Esophagus muscularis mucosa (tissue), 4 donors: ENCODE measurements around the gene CLEC14A.

Experiments used
- EP300 ChIP-seq: sonication (generic); formaldehyde crosslinking; IDR thresholded peaks from one replicate; pipeline ENCODE4 v1.6.1; 2017; ENCODE audit warnings: antibody characterized with exemption
- POLR2A ChIP-seq: fragments of 450-650 bp; IDR thresholded peaks from one replicate; pipeline ENCODE4 v1.6.1; 2017; ENCODE audit warnings: antibody characterized with exemption, moderate library complexity, mild to moderate bottlenecking, low read depth
- POLR2AphosphoS5 ChIP-seq, 2 donors: sonication (generic); formaldehyde crosslinking; IDR thresholded peaks; one replicate each; pipeline ENCODE4 v1.6.1; 2017; ENCODE audit warnings: antibody characterized with exemption in 2 of 2
- TF ChIP-seq, protein P1 (sequence below), 3 experiments: fragments of 200-600 bp in 2 of 3; fragments of 450-650 bp in 1 of 3; sonication (generic) in 2 of 3; IDR thresholded peaks; one replicate each; pipeline ENCODE4 v1.5.1; 2017 to 2019; ENCODE audit warnings: antibody characterized with exemption in 3 of 3, mild to moderate bottlenecking in 2 of 3, moderate library complexity in 1 of 3

DNA sequence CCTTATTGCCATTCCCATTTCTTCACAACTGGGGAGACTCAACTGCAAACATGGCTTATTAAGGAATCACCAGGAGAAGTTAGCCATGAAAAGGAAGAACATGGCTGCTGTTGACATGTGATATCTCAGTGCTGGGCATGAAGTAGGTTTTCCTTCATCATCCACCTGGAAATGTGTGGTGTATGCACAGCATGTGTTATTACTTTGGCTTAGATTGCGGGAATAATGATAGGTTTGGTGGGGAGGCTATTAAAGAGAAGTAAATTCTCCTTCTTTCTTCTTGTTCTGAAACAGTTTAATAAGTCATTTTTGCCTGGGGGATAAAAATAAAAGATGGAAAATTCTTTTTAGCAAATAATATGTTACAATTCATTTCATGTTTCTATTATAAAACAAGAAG is 23.7 kb upstream of the CLEC14A start:
- no peak for TF ChIP-seq POLR2AphosphoS5 (IDR thresholded peaks at IDR 0.05)
- TF ChIP-seq, protein P1, sequence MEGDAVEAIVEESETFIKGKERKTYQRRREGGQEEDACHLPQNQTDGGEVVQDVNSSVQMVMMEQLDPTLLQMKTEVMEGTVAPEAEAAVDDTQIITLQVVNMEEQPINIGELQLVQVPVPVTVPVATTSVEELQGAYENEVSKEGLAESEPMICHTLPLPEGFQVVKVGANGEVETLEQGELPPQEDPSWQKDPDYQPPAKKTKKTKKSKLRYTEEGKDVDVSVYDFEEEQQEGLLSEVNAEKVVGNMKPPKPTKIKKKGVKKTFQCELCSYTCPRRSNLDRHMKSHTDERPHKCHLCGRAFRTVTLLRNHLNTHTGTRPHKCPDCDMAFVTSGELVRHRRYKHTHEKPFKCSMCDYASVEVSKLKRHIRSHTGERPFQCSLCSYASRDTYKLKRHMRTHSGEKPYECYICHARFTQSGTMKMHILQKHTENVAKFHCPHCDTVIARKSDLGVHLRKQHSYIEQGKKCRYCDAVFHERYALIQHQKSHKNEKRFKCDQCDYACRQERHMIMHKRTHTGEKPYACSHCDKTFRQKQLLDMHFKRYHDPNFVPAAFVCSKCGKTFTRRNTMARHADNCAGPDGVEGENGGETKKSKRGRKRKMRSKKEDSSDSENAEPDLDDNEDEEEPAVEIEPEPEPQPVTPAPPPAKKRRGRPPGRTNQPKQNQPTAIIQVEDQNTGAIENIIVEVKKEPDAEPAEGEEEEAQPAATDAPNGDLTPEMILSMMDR (IDR thresholded peaks at IDR 0.05) = no peak
- TF ChIP-seq POLR2A = no peak
- TF ChIP-seq EP300 = no peak
